H1 (cell line): ENCODE data around the gene DMBT1.

Experiments
- CHD1 ChIP-seq: IDR thresholded peaks from 2 replicates; pipeline ENCODE4 v1.6.1; 2012; ENCODE audit warnings: low read depth, low read length, improper control_type of control experiment
- CHD2 ChIP-seq: IDR thresholded peaks from 2 replicates; pipeline ENCODE4 v1.6.1; 2012; ENCODE audit warnings: low read length, improper control_type of control experiment
- EZH2 ChIP-seq: fragments of 200-600 bp; sonication (generic); IDR thresholded peaks from 2 replicates; pipeline ENCODE4 v1.7.1; 2012; ENCODE audit warnings: low read depth, mild to moderate bottlenecking, moderate library complexity, low read length, inconsistent platforms; ENCODE audit not compliant: severe bottlenecking
- POLR2AphosphoS5 ChIP-seq: IDR thresholded peaks from 2 replicates; pipeline ENCODE4 v1.6.1; 2011; ENCODE audit warnings: low read depth, low read length

GRCh38 chr10:122590153-122590552, 29.6 kb downstream of the DMBT1 start:
- TF ChIP-seq CHD1 (no peak), EZH2 (no peak), CHD2 (no peak), POLR2AphosphoS5 (no peak)
